Measurements from ENCODE around the gene OR13J1.

DNA sequence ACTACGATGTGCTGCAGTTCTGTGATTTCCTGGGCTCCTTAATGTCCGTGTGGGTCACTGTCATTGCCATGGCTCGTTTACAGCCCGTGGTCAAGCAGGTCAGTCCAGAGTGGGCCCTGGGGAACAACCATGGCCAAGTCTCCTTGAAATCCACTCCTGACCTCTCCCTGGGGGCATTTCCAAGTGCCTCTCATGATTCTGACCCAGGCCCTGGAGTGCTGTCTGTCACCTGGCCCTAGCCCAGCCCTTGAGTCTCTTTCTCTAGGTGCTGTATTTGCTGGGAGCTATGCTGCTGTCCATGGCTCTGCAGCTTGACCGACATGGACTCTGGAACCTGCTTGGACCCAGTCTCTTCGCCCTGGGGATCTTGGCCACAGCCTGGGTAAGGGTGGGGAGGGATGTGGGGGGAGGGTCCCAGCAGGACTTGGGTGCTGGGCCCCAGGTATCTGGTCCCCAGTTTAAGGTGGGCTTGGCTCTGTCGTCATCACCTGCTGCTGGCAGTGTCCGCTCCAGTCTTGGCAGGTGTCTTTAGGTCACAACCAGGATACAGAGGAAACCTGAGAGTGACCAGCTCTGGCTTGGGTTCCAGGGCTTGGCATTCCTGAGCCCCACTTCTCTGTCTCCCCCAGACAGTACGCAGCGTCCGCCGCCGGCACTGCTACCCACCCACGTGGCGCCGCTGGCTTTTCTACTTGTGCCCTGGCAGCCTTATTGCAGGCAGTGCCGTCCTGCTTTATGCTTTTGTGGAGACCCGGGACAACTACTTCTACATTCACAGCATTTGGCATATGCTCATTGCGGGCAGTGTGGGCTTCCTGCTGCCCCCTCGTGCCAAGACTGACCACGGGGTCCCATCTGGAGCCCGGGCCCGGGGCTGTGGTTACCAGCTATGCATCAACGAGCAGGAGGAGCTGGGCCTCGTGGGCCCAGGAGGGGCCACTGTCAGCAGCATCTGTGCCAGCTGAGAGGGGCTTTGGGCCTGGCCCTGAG is 17.0 kb downstream of the OR13J1 start:
- TF ChIP-seq POLR2A (IDR thresholded peaks at IDR 0.05) = no peak
- TF ChIP-seq, protein P1, sequence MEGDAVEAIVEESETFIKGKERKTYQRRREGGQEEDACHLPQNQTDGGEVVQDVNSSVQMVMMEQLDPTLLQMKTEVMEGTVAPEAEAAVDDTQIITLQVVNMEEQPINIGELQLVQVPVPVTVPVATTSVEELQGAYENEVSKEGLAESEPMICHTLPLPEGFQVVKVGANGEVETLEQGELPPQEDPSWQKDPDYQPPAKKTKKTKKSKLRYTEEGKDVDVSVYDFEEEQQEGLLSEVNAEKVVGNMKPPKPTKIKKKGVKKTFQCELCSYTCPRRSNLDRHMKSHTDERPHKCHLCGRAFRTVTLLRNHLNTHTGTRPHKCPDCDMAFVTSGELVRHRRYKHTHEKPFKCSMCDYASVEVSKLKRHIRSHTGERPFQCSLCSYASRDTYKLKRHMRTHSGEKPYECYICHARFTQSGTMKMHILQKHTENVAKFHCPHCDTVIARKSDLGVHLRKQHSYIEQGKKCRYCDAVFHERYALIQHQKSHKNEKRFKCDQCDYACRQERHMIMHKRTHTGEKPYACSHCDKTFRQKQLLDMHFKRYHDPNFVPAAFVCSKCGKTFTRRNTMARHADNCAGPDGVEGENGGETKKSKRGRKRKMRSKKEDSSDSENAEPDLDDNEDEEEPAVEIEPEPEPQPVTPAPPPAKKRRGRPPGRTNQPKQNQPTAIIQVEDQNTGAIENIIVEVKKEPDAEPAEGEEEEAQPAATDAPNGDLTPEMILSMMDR (IDR thresholded peaks at IDR 0.05) = no peak
